Ovary (tissue), 9 donors: ENCODE data around the gene ARF1. TPM values are rescaled to one million over a fixed set of nuclear protein-coding genes. Genes with fewer than 3 reads are reported as not detected.
A peak's percentile ranks its signal among the peaks of the same experiment; 100 is the strongest.

Source experiments
- DNase-seq, 5 donors: peaks; one replicate each; pipeline ENCODE4 v3.0.0-alpha.2; 2019 to 2020
- H3K27ac ChIP-seq, 2 donors: fragments of 200-600 bp; one replicate each; pipeline versions ENCODE4 v1.5.1 to v1.8.0; 2019 to 2022
- H3K27me3 ChIP-seq: fragments of 200-600 bp; one replicate; pipeline ENCODE4 v1.8.0; 2022
- H3K36me3 ChIP-seq: fragments of 200-600 bp; sonication (generic); one replicate; pipeline ENCODE4 v1.5.1; 2019
- H3K4me1 ChIP-seq: one replicate; pipeline ENCODE4 v1.8.1; 2013; ENCODE audit warnings: mild to moderate bottlenecking, moderate library complexity; ENCODE audit not compliant: insufficient read depth
- H3K4me3 ChIP-seq: fragments of 200-600 bp; sonication (generic); one replicate; pipeline ENCODE4 v1.5.1; 2017
- H3K9me3 ChIP-seq, 2 donors: fragments of 200-600 bp in 1 of 2; sonication (generic) in 1 of 2; one replicate each; pipeline versions ENCODE4 v1.5.1 to v1.8.1; 2013 to 2019; ENCODE audit warnings: mild to moderate bottlenecking in 1 of 2, moderate library complexity in 1 of 2
- EP300 ChIP-seq: sonication (generic); formaldehyde crosslinking; IDR thresholded peaks from one replicate; pipeline ENCODE4 v1.6.1; 2017; ENCODE audit warnings: antibody characterized with exemption
- POLR2A ChIP-seq: fragments of 450-650 bp; IDR thresholded peaks from one replicate; pipeline ENCODE4 v1.6.1; 2017; ENCODE audit warnings: antibody characterized with exemption, mild to moderate bottlenecking, moderate library complexity
- WGBS, 3 donors: extraction: QIAGEN DNeasy Blood & Tissue Kit in 1 of 3; methylation state at CpG; one replicate each; pipeline versions ENCODE4 v1.1.5 to v1.1.7; 2013 to 2017; 5-methylcytosine and 5-hydroxymethylcytosine counted together
- intact Hi-C, 4 donors: fragments of 100-400 bp; cut with DNase I; formaldehyde crosslinking; loops; one replicate each; pipeline versions ENCODE4 v1.11.0 to v1.15.1; 2022 to 2023
- polyA plus RNA-seq, 2 donors: library from polyadenylated mRNA; stranded (reverse); fragments of 200-250 nt in 1 of 2; fragments of 350-450 nt in 1 of 2; fragmentation: Illumina TruSeq in 1 of 2; extraction: RNeasy Lipid Tissue Mini Kit (QIAGEN cat#74804) in 1 of 2; gene quantifications; one replicate each; pipeline ENCODE4 v1.2.3, GENCODE V29; 2013 to 2014
- total RNA-seq, 7 donors: library from RNA; depleted of rRNA in 2 of 7; stranded (reverse); fragments of >200 nt in 2 of 7; fragmentation: NEBNext Ultra II Directional in 3 of 7; extraction: Animal tissue kit (Norgen Biotek cat#: 25700) in 3 of 7; gene quantifications; one replicate each; pipeline versions ENCODE4 v1.1.0 to v1.2.4, GENCODE V29; 2016 to 2023
- TF ChIP-seq, protein P1 (sequence below), 3 donors: fragments of 450-650 bp in 2 of 3; fragments of 200-600 bp in 1 of 3; IDR thresholded peaks; one replicate each; pipeline versions ENCODE4 v1.5.1 to v1.8.0; 2016 to 2022; ENCODE audit warnings: antibody characterized with exemption in 3 of 3, mild to moderate bottlenecking in 1 of 3
- donor health status: DM: no; HTN: no; CAD: no; lungs with moderate emphysema.
- donor health status: DM: no; HTN: no; CAD: no.
- donor health status: Bipolar disorder and iron deficiency.
- donor health status: DM: yes; HTN: yes; CAD: no.
- donor health status: DM: no; HTN: no; CAD: no.
- donor health status: DM: yes; HTN: yes; CAD: no.

Gene ARF1
- total and polyA plus RNA-seq, 9 donors: 179 to 345 (median 285) TPM

DNA sequence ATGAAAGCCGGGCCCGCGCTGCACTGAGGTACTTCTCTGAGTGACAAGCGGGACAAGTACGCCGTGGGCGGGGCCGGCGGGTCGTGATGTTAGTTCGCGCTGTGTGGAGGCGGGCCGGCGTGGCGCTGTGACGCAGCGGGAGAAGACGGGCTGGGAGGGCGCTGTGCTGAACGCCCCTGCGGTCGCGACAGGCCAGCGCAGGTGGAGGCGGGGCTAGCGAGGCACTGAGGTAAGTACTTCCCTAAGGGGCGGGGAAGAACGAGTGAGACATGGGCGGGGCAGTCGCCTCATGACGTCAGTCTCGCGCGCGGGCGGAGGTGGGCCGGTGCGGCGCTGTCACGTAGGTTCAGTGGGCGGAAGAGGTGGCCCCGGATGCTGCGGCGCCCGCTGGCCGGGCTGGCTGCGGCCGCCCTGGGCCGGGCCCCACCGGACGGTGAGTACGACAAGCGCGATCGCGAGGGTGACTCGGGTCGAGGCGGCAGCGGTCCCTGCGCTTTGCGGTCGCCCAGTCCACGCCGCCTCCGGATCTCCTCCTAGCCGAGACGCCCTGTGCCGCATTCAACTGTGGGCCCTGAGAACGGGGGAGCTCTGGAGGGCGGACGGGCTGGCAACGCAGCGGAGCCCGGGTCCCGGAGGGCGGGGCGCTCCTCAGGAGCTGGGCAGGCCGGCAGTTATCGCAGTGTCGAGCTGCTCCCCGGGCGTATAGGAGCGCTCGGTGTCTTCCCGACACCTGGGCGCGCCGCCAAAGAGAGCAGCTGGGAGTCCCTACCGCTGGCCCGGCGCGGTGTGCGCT lies 57.6 kb downstream of the ARF1 start, which contains the start of gene GUK1:
TSS of gene GUK1 (plus strand) at position 349 of the 793 bp plus-strand sequence. CDS start at position 373, 24 bp downstream.
- no peaks in the 10 kb centered on the region for H3K27me3 ChIP-seq
- peak; percentile 99 to 100 (median 99) for DNase-seq
- H3K4me3 ChIP-seq: peak within 1 kb of the TSS; percentile 83
- intact Hi-C loops: loop anchor here in 2 of 4 donors (1.0 to 10.0 kb wide), 2 partner anchors 25 to 345 kb away; partner anchors contain the start of genes IBA57 (in 1 of the 2) and RNF187 (in 1 of the 2)
- peaks cover 16% of the 10 kb centered on the region for H3K4me1 ChIP-seq
- H3K9me3 ChIP-seq: no peaks in the 10 kb centered on the region
- H3K27ac ChIP-seq: peak within 1 kb of the TSS; percentile 49 to 88
- peak; percentile 96 for TF ChIP-seq POLR2A
- TF ChIP-seq, protein P1, sequence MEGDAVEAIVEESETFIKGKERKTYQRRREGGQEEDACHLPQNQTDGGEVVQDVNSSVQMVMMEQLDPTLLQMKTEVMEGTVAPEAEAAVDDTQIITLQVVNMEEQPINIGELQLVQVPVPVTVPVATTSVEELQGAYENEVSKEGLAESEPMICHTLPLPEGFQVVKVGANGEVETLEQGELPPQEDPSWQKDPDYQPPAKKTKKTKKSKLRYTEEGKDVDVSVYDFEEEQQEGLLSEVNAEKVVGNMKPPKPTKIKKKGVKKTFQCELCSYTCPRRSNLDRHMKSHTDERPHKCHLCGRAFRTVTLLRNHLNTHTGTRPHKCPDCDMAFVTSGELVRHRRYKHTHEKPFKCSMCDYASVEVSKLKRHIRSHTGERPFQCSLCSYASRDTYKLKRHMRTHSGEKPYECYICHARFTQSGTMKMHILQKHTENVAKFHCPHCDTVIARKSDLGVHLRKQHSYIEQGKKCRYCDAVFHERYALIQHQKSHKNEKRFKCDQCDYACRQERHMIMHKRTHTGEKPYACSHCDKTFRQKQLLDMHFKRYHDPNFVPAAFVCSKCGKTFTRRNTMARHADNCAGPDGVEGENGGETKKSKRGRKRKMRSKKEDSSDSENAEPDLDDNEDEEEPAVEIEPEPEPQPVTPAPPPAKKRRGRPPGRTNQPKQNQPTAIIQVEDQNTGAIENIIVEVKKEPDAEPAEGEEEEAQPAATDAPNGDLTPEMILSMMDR (IDR thresholded peaks at IDR 0.05): peak; percentile 20 to 62 (median 55)
- peak; percentile 81 for TF ChIP-seq EP300
- WGBS, 3 donors: 0% methylated on average over 78 to 95 of the region's 95 CpGs
- no peaks in the 10 kb centered on the region for H3K36me3 ChIP-seq

DNA sequence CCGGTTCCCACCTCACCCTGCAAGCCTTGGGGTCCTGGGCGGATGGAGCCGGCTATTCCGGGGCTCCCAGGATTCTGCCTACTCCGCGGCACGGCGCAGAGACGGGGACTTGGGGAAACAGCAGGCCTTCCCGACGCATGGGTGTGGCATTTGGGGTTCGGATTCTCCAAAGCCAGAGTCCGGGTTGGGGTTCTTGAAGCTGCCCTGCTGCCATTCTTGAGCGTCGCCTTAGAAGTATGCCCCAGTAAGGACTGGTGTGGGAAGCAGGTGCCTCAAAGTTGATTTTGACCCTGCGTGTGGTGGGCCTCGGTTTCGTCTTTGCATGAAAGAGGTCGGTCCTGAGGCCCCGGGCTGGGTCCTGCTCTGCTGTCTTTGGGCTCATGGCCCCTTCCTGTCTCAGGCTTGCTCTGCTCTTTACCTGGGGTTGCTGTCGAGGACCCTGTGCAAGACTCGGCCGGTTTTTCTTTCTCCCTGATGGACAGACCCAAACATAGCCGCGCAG lies 58.3 kb downstream of the ARF1 start:
- TF ChIP-seq EP300 (no peak), POLR2A (no peak)
- TF ChIP-seq, protein P1 (IDR thresholded peaks at IDR 0.05): no peak
- H3K4me1 ChIP-seq: peaks cover 16% of the 10 kb centered on the region
- H3K9me3 ChIP-seq: no peaks in the 10 kb centered on the region
- 1 to 5% (median 3%) methylated on average over 24 to 25 of the region's 25 CpGs for WGBS, 3 donors
- intact Hi-C loops: loop anchor here in 1 of 4 donors (1.0 kb wide), 1 partner anchor 25 kb away; the partner anchor contains the start of gene IBA57
- H3K27me3 ChIP-seq: no peaks in the 10 kb centered on the region
- H3K4me3 ChIP-seq: peak overlapping the region; percentile 83
- peak in 1 of 5 donors; percentile 38 for DNase-seq
- no peaks in the 10 kb centered on the region for H3K36me3 ChIP-seq
- peak overlapping the region; percentile 24 to 88 for H3K27ac ChIP-seq

DNA sequence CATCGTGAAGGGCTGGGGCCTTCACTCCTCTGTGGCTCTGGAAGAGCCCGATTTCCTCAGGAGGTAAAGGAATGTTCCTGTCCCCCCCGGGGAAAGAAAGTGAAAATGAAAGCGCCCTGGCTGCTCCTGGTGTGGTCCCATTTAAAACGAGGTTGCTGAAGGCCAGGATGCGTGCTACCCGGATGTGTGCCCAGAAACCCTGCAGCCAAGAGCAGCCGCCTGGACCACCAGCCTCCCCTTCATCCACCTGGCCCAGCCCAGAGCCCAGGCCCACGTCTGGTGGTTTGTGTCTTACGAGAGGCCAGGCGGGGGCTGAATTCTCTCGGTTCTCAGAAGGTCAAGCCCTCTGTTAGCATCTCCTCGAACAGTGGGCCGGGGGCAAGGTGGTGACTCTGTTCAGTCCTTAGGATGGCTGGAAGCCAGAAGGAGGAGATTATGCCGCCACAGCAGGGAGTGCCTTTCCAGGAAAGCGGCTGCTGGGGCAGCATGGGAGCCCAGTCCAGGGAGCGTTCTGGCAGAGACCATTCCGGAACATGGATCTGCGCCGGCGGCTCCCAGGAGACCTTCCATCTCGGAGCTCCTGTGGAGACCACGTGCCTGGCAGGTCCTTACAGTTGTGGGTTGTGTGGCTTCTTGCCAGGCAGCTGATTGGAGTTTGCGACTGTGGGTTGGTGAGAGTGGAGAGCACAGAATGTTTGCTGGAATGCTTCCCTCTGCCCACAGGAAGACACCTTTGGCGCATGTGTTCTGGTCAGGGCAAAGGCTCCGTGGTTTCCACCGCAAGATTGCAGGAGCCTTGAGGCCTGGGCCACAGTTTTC lies 58.9 kb downstream of the ARF1 start:
- peaks cover 16% of the 10 kb centered on the region for H3K4me1 ChIP-seq

More for the DNA sequence above, 58.9 kb downstream of the ARF1 start:
- TF ChIP-seq POLR2A (no peak), EP300 (no peak)
- TF ChIP-seq, protein P1 (IDR thresholded peaks at IDR 0.05): no peak
- WGBS, 3 donors: 20 to 33% (median 24%) methylated on average over 27 of the region's 27 CpGs
- H3K27me3 ChIP-seq: no peaks in the 10 kb centered on the region
- H3K36me3 ChIP-seq: no peaks in the 10 kb centered on the region
- H3K27ac ChIP-seq: peak overlapping the region; percentile 32 to 88
- peak; percentile 49 to 73 (median 64) for DNase-seq
- H3K4me3 ChIP-seq: peak overlapping the region; percentile 83
- no peaks in the 10 kb centered on the region for H3K9me3 ChIP-seq
- intact Hi-C loops: no loop called here
